NCI-H2196 treated with DMSO at 0.1 percent for 48 hours (cell line): ENCODE results near the gene TMEM200B.
A peak's percentile ranks its signal among the peaks of the same experiment; 100 is the strongest.
"Not testable (repeated sequence)": the region's sequence is repeated elsewhere in the genome, so short reads cannot be mapped to it uniquely, and the experiment has no call there.

Experiments
- DNase-seq: peaks from one replicate; lab custom pipeline; 2025; ENCODE audit not compliant: unreplicated experiment; lab: John Stamatoyannopoulos, UW

TMEM200B gene

DNA sequence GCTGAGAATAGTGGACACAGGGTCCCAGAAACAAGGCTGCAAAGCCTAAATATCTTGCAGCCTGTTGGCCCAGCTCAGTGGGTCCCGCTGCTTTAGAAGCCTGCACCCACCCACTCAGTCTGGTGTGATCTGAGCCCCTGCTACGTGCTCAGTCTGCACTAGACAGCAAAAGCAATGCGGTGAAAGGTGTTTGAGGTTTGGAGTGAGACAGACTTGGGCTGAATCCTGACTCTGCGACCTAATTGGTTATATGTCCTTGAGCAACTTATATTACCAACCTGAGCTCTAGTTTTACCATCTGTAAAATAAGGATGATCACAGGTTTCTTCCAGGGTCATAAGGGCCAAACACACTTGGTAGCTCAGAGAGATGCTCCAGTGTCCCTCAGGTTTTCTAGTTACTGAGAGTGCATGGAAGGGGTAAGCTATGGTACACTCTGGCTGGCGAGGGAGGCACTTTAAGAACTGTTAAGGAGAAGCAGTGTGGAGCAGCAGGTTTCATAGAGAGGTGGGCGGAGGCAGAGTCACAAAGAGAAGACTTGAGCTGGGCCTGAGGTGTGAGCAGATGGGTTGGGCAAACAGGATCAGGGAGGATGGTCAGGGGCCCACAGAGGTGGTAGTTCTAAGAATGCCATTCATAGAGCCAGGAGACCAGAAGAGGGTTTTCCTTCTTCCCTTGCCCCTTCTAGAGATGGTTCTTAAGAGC, 10.1 kb downstream of the TMEM200B start:
- no peak for DNase-seq

DNA sequence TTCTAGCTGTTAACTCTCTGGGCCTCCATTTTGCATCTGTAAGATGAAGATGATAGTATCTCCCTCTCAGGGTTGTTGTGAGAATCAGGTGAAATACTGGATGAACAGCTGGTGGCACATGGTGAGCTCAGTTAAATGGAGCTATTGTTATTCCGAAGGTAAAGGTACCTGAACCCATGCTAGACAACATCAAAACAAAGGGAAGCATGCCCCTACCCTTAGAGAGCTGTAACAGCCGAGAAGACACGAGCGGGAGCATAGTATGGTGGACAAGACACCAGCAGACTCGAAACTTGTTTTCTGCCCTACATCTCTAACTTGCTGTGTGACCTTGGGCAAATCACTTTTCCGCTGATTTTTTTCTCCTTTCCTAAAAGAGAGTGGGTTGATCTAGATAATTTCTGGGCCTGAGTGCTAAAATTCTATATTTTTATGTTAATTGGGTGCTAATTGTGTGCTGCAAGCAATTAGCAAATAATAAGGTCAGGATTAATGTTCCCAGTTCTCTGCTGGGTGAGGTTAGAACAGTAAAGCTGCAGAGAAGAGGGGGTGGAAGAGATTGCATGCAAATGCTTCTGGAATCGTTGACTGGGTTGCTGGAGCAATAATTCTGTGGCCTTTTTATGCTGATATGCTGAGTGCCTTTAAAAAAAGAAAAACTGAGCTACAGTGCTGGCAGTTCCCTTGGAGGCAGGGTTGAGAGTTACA, 10.8 kb downstream of the TMEM200B start:
- DNase-seq = no peak

DNA sequence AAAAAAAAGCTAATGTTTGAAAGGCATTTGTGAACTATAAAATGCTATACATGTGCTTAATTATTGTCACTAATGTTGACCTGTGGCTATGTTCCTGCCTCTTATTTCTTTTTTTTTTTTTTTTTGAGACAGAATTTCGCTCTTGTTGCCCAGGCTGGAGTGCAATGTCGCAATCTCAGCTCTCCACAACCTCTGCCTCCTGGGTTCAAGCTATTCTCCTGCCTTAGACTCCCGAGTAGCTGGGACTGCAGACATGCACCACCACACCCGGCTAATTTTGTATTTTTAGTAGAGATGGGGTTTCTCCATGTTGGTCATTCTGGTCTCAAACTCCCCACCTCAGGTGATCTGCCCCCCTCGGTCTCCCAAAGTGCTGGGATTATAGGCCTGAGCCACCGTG, 15.7 kb downstream of the TMEM200B start:
- not testable (repeated sequence) for DNase-seq

DNA sequence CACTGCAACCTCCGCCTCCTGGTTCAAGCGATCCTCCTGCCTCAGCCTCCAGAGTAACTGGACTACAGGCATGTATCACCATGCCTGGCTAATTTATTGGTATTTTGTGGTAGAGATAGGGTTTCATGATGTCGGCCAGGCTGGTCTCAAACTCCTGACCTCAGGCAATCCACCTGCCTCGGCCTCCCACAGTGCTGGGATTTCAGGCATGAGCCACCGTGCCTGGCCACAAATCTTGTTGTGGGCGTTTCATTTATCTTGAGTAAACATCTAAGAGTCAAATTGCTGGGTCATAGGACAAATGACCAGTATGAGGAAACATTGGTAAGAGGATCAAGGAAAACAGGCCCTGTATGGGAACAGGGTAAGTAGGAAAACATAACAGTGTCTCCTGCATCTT, 17.9 kb downstream of the TMEM200B start:
- no peak for DNase-seq

DNA sequence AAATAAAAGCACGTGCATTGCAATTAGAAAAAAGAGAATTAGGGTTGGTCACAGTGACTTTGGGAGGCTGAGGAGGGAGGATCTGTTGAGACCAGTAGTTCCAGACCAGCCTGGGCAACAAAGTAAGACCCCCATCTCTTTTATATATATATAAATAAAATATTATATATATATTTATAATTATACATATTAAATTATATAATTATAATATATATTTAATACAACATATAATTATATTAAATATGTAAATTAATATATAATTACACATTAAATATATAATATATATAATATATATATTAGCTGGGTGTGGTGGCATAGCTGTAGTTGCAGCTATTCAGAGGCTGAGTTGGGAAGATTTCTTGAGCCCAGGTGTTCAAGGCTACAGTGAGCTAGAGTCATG, 23.2 kb downstream of the TMEM200B start:
- DNase-seq = no peak

DNA sequence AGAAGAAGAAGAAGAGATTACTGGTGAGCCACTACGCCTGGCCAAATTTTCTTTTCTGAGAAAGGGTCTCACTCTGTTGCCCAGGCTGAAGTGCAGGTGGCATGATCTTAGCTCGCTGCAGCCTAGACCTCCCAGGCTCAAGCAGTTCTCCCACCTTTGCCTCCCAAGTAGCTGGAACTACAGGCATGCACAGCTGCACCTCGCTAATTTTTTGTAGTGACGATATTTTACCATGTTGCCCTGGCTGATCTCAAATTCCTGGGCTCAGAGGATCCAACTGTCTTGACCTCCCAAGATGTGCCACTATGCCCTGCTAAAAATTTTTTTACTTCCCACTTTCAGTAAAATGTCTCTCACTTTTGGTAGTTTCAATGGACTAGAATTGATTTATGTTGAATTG, 24.4 kb downstream of the TMEM200B start:
- no peak for DNase-seq

DNA sequence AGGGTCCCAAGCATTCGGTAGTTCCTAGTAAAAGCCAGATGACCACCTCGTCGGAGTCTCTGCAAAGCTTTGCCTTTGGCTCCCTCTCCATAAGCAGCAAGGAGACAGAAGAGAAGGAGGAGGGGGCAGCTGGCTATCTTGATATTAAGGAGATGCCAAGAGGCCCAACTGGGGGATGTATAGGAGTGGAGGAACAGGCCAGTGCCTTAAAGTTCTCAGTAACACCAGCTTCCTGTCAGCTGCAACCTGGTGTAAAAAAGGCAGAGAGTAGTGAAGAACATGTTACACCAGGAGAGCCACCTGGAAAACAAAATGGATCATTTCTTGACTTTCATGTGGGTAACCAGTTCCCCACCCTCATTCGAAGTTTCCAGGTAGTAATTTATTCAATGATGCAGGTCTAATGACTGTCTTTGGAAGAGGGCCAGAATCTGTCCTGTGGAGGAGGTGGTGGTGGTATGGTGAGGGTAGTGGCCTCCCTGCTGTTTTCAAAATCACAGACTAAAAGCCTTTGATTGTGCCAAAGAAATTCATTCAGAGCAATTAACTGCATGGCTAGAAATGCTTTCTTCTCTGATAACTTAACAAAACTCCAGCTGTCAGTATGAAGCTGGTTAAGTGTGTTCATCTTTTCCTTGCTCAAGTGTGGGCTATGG, 27.3 kb downstream of the TMEM200B start:
- no peak for DNase-seq

DNA sequence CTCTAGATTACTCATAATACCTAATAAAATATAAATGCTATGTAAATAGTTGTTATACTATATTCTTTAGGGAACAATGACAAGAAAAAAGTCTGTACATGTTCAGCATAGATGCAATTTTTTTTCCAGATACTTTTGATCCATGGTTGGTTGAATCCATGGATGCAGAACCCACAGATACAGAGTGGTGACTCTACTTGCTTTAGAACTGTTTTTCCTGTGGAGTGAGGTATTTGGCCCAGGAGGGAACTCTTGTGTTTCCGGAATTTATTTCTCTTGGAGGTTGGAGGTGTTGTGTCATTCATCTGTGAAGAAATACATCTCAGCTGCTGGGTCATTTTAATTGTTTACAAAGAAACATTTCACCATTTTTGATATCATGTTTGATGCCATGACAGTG, 28.7 kb downstream of the TMEM200B start:
- no peak for DNase-seq

DNA sequence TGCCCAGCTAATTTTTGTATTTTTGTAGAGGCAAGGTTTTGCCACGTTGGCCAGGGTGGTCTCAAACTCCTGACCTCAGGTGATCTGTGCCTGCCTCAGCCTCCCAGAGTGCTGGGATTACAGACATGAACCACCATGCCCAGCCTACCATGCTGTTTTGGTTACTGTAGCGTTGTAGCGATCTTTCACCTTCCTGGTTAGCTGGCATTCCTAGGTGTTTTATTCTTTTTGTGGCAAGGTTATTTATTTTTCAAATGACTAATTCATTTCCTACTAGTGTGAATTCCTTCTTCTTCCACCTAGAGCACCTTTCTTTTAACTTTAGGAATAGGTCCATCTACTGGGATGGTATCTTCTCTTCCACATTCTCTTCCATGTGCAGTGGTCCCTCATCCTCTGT, 29.3 kb downstream of the TMEM200B start:
- DNase-seq = no peak

DNA sequence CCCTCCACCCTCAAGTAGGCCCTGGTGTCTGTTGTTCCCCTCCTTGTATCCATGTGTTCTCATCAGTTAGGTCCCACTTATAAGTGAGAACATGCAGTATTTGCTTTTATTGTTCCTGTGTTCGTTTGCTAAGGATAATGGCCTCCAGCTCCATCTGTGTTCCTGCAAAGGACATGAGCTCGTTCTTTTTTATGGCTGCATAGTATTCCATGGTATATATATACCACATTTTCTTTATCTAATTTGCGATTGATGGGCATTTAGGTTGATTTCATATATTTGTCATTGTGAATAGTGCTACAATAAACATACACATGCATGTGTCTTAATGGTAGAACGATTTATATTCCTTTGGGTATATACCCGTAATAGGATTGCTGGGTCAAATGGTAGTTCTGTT, 31.0 kb downstream of the TMEM200B start:
- DNase-seq = not testable (repeated sequence)

DNA sequence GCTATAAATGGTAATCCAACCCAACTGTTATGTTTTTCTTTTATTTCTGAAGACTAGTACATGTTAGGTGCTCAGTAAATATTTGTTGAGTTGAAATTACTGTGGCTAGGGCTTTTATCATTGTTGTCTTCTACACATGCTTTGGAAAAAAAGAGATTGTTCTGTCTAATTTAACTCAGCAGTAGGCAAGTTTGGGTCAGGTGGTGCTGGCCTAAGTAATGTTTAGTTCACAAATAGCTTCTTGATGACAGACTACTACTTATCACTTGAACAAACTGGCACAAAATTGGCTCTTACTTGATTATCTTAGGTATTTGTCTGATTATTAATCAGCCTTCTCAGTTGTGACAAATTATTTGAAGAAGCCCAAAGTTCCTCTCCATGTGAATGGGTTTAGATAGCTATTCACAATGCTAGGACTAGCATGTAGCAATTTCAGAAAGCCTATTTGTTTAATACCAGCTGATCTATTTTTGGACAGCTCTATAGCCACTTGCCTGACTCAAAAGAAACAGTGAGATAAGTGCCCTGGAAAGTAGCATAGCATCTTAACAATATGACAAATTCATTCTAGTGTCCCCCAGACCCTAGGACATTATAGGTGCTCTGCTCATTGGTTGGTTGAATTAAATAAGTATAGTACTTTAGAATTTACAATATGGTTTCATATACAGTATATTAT, 32.6 kb downstream of the TMEM200B start:
- DNase-seq = peak; percentile 7

DNA sequence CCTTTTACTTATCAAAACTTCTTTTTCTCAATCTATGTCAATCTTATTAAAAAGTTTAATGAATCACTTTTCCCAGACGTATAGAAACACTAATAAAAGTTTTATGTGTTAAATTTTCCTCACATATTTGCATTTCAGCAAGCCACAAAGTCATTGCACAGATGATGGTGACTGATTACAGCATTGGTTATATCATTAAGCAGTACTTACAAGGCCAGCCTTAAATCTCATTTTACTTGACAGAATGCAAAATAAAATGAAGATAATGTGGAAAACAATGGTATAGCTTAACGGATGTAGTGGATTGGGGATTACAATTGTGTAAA, 39.5 kb downstream of the TMEM200B start:
- DNase-seq = no peak

DNA sequence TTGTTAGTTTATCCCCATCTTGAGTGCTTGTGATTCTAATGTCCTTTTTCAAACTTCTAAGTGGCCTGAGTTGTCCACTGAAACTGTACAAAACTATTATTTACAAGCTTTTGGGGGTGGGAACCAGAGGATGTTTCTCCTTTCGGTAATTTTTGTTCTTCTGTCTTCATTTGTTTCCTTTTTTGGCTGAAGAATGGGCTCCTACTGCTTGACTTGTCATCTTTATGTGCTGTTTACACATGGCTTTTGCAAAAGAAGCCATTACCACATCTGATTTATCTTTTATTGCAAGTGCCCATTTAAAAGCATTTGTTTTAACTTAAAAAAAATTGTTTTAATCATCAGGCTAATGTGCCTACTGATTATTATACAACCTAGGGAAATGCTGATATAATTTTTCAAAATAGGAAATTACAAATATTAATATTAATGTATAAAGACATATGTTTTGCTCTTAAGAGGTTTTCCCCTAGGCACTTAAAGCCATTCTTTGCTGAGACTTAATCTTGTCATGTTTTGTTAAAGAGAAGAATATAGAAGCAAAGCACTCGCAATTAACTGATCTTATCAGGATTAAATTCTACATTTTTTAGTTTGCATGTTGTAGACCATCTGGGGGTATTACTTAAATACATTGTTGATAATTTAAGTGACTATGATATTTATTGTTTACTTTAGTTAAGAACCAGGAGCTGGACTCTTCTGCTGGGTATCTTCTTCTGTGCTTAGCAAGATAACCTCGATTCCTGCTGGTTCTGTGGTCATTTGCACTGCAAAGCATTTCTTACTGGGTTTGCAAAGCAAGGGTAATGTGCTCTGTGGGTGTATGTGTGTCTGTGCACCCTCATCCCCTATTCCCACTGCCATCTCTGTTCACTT, 40.1 kb downstream of the TMEM200B start:
- no peak for DNase-seq

DNA sequence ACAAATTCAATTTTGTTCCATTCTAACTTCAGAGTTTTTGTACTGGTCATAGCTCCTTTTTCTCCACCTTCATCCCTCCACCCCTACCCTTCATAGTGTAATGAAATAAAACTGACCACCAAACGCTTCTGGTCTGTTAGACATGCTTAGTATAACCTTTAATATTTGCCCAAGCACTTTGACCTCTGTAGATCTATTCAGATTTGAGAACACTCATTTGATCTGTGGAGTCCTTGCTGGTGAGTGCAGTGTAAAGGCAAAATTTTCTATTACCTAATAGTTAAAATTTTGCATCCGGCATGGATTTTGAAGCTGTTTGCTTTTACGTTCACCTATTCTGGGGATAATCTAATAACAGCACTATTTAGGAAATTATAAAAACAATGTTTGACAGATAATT, 41.2 kb downstream of the TMEM200B start:
- no peak for DNase-seq

DNA sequence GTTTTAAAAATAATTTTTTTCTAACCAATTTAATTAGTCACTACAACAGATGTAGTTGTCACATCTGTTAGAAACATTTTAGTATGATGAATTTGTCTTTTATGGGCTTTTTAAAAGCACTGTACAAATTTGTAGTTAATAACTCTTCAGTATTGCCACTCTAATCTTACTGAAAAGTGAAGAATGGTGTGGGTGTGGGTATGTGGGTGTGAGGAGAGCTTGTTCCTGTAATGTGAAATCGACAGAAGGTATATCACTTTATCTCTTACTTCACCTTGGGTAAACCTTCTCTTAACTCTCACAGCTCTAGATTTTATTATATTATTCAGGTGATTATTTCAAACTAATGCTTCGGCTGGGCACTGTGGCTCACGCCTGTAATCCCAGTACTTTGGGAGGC, 42.5 kb downstream of the TMEM200B start:
- no peak for DNase-seq

DNA sequence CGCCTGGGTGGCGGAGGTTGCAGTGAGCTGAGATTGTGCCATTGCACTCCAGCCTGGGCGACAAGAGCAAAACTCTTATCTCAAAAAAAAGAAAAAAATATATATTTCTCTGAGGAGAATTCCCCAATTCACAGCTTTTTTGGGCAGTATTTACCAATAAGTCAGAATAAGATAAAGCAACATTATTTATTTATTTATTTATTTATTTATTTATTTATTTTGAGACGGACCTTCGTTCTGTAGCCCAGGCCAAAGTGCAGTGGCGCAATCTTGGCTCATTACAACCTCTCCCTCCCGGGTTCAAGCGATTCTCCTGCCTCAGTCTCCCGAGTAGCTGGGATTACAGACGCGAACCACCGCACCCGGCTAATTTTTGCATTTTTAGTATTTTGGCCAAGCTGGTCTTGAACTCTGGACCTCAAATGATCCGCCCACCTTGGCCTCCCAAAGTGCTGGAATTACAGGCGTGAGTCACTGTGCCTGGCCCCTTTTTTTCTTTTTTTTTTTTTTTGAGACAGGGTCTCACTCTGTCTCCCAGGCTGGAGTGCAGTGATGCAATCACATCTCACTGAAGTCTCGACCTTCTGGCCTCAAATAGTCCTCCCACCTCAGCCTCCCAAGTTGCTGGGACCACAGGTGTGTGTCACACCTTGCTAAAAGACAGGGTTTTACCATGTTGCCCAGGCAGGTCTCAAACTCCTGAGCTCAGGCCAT, 43.6 kb downstream of the TMEM200B start:
- DNase-seq = not testable (repeated sequence)

DNA sequence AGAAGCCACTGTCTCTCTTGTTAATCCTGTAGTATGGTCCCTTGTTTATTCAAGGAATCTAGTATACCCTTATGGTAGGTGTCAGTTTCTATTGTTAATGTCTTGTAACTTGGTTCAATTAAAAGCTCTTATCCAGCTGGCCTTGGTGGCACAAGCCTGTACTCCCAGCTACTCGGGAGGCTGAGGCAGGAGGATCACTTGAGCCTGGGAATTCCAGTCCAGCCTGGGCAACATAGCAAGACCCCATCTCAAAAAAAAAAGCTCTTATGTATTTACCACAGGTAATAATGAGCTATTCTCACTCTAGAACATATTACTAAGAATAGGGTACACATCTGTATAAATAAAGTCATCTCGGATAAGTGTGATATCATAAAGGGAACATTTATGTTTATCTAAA, 46.5 kb downstream of the TMEM200B start:
- DNase-seq = no peak
